ENCODE data around the gene TAF4B.
"Not testable (repeated sequence)": the region's sequence is repeated elsewhere in the genome, so short reads cannot be mapped to it uniquely, and the experiment has no call there.

GRCh38 chr18:26245434-26245833, 19.2 kb downstream of the TAF4B start:
- not testable (repeated sequence) for TF ChIP-seq CTCF (IDR thresholded peaks at IDR 0.05; ENCODE audit: low read depth, low read length); EZH2phosphoT487 (IDR thresholded peaks at IDR 0.05; ENCODE audit: low read depth)
